Measurements from ENCODE around the gene HOXD8.

Gene HOXD8

DNA sequence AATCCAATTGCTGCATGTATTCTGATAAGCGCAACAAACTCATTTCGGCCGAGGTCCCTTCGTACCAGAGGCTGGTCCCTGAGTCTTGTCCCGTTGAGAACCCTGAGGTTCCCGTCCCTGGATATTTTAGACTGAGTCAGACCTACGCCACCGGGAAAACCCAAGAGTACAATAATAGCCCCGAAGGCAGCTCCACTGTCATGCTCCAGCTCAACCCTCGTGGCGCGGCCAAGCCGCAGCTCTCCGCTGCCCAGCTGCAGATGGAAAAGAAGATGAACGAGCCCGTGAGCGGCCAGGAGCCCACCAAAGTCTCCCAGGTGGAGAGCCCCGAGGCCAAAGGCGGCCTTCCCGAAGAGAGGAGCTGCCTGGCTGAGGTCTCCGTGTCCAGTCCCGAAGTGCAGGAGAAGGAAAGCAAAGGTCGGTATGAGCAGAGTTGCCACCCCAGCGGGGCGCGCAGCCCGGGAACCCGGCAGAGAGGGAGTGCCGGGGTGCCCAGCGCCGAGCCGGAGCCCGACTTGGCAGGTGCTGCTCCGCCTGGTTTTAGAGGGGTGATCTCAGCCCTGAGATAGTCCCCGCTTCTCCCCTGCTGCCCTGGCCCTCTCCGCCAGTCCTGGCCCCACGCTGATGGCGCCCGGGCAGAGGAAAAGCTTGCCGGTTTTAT is 12.2 kb upstream of the HOXD8 start:
- DNase-seq: no peak

DNA sequence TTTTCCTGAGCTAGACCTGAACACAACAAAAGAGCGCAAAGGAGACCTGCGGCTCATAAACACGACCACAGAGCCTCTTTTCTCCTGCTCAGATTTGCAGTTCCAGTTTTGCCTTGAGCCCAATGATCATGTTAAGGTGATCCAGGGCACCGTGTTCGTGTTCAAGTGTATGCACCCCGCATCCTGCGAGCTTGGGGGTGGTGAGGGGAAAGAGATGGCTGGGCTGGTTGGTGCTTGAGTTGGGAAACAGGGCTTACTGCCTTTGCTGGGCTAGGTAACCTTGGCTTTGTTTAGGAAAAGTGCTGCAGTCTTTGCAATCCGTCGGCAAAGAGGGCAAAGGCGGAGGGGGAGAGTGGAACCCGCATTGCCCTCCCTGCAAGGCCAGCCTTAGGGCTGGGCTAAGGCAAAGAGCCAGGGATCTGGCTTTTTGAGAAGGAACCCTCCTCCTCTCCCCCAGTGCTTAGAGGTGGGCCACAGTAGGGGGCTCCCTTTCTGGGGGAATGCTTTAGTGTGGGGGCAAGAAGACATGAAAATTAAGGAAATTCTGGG is 11.6 kb upstream of the HOXD8 start:
- DNase-seq: no peak

DNA sequence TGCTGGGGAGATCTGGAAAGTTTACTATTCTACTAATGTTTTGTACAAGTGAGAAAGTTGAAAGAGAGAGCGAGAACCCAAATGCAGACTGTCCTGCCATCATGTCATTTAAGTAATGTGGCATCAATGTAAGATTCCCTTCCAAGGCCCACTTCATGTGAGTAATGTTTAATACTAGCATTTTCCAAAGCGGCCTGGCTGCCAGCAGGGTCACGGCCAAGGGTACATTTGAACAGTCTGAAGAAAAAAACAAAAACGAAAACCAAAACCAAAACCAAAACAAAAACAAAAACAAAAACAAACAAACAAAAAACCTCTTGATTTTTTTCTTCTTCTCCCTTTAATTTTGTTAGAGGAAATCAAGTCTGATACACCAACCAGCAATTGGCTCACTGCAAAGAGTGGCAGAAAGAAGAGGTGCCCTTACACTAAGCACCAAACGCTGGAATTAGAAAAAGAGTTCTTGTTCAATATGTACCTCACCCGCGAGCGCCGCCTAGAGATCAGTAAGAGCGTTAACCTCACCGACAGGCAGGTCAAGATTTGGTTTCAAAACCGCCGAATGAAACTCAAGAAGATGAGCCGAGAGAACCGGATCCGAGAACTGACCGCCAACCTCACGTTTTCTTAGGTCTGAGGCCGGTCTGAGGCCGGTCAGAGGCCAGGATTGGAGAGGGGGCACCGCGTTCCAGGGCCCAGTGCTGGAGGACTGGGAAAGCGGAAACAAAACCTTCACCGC is 10.7 kb upstream of the HOXD8 start:
- DNase-seq: no peak

DNA sequence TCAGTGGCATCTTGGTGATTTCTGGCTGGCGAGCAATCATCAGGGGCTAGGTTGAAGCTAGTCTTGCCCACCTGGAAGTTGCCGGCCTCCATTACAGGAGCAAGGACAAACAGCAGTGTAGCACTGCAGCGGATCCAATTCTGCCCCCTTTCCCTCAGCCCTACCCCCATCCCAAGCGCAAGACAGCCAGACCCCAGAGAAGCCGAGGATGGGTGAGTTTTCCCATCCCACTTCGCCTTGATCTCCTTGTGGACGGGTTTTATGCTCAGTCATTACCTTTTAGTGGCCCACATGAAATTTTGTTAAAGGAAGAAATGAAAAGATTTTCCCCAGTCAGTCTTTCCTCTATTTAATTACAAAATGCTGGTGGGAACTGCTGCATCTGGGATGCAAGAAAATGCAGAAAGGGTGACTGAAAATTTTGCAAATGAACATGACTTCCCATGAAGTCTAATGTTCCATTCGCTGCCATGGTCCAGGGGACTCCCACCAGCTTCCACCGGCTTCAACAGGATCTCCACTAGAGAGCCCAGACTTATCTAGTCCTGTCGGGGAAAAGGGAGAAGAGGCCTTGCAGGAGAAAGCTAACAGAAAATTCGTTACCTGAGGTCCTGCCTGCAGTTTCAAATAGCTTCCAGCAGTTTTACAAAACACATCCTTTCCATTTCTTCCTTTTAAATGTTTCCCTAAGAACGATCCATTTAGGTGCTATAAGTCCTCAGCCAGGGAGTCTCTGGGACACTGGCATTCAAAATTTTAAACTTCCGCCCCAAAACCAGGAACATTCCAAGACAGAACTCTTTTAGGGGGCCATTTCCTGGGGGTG is 8.9 kb upstream of the HOXD8 start:
- no peak for DNase-seq

DNA sequence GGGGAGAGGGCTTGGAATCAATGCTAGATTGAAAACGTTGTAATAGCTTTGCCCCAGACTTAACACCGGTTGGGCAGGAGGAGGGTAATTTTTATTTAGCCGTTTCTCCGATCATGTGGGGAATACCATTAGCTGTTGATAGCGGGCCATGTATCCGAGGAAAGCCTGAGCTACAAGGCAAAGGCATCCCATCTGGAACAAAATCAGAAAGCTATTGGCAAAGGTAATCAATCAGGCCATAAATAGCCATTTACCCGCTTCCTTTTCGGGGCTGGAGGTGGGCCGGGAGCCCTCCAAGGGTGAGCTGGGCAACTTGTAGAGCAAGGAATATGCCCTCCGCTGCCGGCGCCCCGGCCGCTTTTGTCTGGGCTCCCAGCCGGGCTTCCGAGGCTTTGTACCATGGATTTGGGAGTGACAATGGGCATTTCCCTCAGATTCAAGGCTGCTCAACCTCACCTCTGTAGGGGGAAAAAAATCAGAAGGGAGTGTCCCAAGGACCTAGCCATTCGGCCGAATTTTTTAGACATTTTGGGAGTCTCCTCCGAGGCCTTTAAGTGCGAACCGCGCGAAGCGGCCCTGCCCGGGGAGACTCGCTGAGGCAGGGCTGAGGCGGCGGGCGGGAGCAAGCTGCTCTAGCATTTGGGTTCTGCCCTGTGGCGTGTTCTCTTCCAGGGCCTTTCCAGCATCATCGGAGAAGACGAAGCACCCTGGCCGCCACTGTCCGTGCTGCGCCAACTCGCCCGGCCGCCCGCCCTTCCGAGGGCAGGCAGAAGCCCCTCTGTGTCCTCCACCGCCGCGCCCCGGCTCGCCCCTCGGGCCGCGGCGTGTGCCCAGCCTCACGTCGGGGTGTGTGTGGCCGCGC is 8.1 kb upstream of the HOXD8 start:
- DNase-seq: no peak

DNA sequence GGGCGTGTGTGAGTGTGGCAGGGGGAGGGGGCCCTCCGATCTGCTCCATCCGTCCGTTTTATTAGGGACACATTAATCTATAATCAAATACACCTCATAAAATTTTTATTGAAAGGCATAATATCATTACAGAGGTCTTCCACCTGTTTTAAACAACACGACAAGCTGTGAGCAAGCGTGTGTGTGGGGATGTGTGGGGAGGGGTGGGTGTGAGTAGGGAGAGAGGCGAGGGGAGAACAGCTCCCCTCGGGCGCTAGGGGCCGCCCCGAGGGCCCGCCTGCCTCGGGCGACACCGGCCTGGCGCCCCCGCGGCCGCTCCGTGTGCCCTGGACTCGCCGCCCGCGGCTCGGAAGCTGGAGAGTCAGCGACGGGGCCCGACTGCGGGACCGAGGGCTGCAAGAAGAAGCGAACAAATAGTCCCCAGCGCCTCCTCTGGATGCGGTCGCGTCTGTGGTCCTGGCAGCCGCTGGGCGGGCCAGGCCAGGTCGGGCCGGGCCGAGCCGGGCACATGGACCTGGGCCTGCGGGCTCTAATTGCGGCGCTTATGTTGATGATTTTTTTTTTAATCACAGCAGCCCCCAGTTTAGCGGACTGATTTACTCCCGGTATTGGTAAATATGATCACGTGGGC is 7.3 kb upstream of the HOXD8 start:
- DNase-seq: no peak

DNA sequence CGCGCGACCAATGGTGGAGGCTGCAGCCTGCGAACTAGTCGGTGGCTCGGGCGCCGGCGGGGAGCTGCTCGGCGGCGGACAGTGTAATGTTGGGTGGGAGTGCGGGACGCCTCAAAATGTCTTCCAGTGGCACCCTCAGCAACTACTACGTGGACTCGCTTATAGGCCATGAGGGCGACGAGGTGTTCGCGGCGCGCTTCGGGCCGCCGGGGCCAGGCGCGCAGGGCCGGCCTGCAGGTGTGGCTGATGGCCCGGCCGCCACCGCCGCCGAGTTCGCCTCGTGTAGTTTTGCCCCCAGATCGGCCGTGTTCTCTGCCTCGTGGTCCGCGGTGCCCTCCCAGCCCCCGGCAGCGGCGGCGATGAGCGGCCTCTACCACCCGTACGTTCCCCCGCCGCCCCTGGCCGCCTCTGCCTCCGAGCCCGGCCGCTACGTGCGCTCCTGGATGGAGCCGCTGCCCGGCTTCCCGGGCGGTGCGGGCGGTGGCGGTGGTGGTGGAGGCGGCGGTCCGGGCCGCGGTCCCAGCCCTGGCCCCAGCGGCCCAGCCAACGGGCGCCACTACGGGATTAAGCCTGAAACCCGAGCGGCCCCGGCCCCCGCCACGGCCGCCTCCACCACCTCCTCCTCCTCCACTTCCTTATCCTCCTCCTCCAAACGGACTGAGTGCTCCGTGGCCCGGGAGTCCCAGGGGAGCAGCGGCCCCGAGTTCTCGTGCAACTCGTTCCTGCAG is 6.7 kb upstream of the HOXD8 start, which contains the start of gene HOXD9:
Gene HOXD9 (plus strand): TSS at position 37 of the 728 bp plus-strand sequence. CDS start 50 bp downstream, at position 87.
- no peak for DNase-seq

DNA sequence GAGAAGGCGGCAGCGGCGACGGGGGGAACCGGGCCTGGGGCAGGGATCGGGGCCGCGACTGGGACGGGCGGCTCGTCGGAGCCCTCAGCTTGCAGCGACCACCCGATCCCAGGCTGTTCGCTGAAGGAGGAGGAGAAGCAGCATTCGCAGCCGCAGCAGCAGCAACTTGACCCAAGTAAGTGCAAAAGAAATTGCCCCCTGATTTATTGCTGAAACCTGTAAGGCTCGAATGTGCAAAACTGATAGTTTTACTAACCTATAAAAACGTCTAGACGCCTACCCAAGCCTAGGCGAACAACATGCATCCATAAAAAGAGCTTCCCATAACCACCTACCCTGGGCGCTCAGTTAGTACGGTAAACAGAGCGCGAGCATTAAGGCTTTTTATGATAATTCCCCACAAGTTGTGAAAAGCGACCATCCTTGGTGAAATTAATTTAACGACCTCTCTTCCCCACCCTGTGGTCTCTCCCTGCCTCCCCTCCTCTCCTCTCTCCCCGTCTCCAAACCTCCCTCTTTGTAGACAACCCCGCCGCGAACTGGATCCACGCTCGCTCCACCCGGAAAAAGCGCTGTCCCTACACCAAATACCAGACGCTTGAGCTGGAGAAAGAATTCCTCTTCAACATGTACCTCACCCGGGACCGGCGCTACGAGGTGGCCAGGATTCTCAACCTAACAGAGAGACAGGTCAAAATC is 5.9 kb upstream of the HOXD8 start:
- no peak for DNase-seq

DNA sequence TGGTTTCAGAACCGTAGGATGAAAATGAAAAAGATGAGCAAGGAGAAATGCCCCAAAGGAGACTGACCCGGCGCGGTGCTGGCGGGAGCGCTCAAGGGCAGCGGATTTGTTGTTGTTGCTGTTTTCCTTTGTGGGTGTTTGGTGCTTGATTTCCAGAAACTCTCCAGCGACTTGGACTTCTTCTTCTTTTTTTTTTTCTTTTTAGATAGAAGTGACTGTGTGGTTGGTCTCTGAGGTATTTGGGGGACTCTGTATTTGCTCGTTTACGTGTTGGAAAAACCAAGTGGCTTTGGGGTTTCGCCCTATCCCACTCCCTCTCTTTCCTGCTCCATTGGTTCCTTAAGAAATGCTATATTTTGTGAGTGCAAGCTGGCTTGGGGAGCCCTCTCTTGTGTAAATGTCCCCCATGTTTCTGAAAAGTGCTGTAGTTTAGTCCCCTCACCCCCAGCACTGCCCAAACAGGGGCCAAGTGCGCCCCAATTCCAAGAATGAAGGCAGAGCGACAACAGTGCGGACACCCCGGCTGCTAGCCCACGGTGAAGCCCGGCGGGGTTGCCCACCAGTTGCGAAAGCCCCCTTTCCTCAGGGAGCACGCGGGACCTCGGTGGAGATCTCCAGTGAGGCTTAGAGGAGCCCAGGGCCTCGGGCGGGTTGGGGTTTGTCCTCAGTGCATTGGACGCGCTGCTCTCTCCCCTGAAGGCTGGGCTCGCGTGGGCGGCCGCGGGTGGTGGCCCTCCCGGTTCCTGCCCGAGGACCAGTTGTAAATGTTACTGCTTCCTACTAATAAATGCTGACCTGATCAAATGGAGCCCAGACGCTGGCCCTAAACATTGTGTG is 5.2 kb upstream of the HOXD8 start:
- DNase-seq: no peak

DNA sequence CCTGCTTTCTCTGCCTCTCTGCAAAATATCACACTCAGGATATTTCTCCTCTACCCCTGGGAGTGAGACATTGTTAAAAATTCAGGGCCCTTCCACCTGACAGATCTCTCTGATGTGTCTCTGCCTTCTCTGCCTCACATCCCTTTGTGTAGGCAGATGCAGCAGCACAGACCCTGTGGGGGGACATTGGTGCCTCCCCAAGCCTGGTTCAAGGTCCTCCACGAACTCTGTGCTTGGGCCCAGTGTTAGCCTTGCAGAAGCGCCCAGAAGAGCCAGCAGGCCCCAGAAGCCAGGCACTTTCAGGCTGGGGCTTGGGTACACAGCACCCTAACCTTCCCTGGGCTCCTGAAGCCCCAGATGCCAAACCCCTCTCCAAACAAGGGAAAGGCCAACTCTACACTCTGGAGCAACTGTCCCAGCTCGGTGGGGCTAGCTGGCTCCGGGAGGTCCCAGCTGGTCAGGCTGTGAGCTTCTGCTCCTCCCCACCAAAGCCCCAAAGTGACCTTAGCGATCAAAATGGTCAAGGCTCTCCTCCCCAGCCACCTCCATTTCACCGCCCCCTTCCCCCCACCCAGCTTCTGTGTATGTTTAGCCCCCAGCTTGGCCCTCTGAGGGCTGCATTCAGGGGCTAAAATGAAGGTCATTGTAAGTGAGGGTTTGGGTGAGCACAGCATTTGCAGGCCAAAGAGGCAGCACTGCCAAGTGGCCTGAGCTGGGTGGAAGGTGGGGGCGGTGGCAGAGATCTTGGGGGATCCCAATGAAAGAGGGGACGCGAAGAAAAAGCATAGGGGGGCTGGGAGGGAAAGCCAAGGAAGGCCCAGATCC is 4.3 kb upstream of the HOXD8 start:
- no peak for DNase-seq

DNA sequence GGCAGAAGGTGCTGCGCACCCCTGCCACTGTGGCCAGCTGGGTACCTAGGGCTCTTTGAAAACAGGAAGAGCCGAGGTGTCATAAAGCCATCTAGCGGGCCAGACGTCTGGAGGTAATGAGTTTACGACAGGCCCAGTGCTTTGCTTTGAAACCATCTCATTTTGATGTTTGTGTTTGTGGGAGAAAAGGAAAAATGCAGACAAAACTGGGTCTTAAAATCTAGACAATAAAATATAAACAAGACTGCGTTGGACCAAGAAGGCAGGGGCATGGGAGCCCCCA is 3.8 kb upstream of the HOXD8 start:
- no peak for DNase-seq

DNA sequence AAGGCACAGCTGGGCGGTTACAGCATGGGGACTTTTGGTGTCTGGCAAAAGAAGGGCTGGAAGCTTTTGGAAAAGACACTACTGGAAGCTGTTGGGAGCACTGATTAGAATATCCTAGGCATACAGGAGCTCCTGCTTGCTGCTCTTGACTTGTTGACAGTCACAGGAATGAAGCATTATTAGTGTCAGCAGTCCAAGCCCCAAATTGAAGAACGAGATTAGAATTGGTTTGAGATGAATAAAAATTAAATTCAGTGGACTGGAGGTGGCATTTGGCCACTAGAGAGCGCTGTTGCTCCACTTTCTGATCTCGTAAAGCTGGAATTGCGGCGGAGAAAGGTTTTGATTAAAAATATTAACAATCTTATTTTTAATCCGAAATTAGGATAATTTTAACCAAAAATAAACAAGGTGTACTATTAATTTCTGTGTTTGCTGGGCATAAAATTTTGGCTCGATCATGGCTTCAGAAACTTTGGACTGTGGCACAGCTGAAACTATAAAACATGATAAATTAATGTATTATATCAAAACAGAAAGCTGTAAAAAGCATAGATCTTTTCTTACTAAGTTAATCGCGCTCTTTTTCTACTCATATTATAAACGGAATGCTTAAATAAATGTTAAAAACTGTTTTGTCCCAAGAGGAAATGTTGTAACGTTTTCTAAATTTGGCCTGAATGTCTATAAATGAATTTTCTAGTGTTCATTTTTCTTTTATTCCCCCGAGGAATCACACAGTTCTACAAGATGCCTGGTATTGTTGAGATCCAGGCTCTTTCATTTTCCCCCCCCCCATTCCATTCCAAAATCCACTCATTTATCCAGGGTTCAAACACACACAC is 2.4 kb upstream of the HOXD8 start:
- DNase-seq: no peak

DNA sequence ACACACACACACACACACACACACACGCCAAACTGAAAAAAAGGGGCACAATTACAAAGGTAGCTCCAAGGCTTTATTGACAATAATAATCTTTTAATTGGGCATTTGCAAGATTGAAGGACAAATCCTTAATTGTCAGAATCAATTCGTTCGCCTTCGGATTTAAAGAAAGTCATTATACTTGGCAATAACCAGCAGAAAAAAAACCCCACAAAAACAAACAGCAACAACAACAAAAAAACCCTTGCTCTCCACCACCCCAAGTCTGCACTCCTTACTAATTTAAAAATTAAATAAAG is 1.8 kb upstream of the HOXD8 start:
- DNase-seq: no peak

DNA sequence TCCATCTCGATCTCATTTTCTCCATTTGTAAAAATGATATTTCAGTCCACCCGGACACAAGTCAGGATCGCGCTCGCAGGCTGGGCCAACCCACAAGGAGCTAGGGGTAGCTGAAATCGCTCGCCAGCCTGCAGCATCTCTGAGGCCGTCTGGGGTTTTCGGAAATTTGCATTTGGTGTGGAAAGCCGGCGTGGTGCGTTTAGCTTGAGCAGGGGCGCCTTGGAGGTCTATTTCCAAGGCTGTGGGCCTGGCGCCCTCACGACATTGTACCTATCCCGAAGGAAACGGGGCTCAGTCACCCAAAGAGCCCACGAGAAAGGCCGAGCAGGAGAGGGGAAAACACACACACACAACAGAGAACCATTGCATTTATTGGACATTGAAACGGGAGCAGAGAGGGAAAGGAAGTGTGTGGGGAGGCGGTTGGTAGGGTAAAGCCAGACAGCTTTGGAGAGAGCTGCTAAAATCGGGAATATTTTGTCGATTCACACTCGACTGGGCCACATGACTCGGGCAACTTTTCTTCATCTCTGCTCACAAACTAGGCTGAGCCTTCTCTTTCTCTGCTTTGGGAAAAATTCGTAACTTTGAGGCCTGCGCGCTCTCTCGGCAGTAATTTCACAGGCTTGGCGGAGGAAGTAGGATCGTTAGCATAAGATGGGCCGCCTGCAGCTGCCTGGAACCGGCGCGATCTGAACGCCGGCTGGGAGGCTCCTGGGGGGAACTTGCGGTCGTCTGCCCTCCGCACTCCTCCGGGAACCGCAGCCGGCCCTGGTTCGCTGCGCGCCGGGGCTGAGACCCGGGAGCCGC is 1.1 kb upstream of the HOXD8 start:
- no peak for DNase-seq

DNA sequence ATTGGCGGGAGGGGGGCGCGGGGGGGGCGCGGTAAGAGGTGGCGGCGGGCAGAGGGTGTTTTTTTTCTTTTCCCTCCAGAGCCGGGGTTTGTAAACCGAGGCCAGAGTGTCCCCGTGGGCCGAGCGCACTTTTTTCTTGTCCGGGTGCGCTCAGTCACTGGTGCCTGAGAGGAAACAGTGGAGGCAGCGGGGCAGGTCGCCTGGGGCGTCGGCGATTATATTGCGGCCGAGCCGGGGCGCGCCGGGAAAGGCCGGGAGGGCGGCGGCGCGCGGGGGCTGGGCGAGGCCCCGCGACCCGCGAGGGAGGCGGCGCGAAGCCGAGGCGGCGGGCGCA is 275 bp downstream of the HOXD8 start:
- DNase-seq: no peak

DNA sequence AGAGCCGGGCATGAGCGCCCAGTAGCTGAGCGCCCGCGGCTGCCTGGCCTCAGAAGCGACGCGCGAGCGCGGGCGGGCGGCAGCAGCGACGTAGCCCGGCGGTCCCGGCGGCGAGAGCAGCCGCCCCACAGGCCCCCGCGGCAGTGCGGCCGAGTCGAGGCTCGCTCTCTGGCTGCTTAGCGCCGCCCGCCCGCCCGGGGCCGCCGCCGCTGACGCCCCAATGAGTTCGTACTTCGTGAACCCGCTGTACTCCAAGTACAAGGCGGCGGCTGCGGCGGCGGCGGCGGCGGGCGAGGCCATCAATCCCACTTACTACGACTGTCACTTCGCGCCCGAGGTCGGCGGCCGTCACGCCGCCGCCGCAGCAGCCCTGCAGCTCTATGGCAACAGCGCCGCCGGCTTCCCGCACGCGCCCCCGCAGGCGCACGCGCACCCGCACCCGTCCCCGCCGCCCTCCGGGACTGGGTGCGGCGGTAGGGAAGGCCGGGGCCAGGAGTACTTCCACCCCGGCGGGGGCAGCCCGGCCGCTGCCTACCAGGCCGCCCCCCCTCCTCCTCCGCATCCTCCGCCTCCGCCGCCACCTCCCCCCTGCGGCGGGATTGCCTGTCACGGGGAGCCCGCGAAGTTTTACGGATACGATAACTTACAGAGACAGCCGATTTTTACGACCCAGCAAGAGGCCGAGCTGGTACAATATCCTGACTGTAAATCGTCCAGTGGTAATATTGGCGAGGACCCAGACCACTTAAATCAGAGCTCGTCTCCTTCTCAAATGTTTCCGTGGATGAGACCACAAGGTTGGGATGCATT is 847 bp downstream of the HOXD8 start:
- no peak for DNase-seq
